HepG2 (cell line): ENCODE results near the gene GPC3. TPM values are rescaled to one million over a fixed set of nuclear protein-coding genes. Genes with fewer than 3 reads are reported as not detected.

Experiments
- ATAC-seq: fragments of 200-7000 bp; cut with Tn5 transposase; 3 replicates; pipeline ENCODE4 v1.9.1; 2020; ENCODE audit warnings: mild to moderate bottlenecking, moderate library complexity
- BruUV-seq: library from RNA; stranded (reverse); fragments of 400-500 nt; replicated peaks from 2 replicates; lab custom pipeline; 2021; lab: Mats Ljungman, UMichigan
- CTCF ChIA-PET: fragments of 300-600 bp; formaldehyde crosslinking; extraction: SDS; loops from one replicate; lab custom pipeline; 2021; ENCODE audit warnings: low total read pairs, inconsistent platforms, low intra/inter-chr PET ratio; lab: Yijun Ruan, JAX
- POLR2A ChIA-PET: fragments of 350-600 bp; sonication (Branson Sonifier 250); formaldehyde crosslinking; loops from one replicate; lab custom pipeline; 2020; ENCODE audit warnings: antibody characterized with exemption, inconsistent platforms; lab: Yijun Ruan, JAX
- DNase-seq: peaks from one replicate; pipeline ENCODE4 v3.0.0-alpha.2; 2015; ENCODE audit warnings: low spot score
- FAIRE-seq: peaks from 3 replicates; lab custom pipeline; 2011; peaks lifted over from hg19 to GRCh38; lab: Jason Lieb, UNC
- H2AFZ ChIP-seq: one replicate; pipeline ENCODE4 v1.6.1; 2011; ENCODE audit warnings: low read length, inconsistent platforms
- H3K27ac ChIP-seq: fragments of 300-600 bp; 3 replicates; pipeline ENCODE4 v1.8.0; 2011; ENCODE audit warnings: mixed run types, mild to moderate bottlenecking, mixed read lengths, low read length, inconsistent platforms; ENCODE audit not compliant: insufficient read depth; ENCODE audit errors: extremely low read length
- H3K27me3 ChIP-seq, 2 experiments: fragments of 200-600 bp in 1 of 2; 2 replicates in 1 of 2; 3 replicates in 1 of 2; pipeline versions ENCODE4 v1.6.0 to v1.8.0; 2011; ENCODE audit warnings: low read length in 2 of 2, mild to moderate bottlenecking in 2 of 2, moderate library complexity in 2 of 2, inconsistent platforms in 1 of 2; ENCODE audit not compliant: insufficient read depth in 2 of 2, control insufficient read depth in 1 of 2
- H3K36me3 ChIP-seq, 2 experiments: fragments of 200-600 bp in 1 of 2; replicated peaks in 1 of 2; 2 replicates in 1 of 2; 3 replicates in 1 of 2; pipeline versions ENCODE4 v1.5.1 to v1.8.0; 2011; ENCODE audit warnings: low read length in 2 of 2, inconsistent platforms in 1 of 2; ENCODE audit not compliant: insufficient read depth in 2 of 2, control insufficient read depth in 1 of 2
- H3K4me1 ChIP-seq: 2 replicates; pipeline ENCODE4 v1.5.1; 2012; ENCODE audit warnings: low read length, inconsistent platforms; ENCODE audit not compliant: insufficient read depth
- H3K4me2 ChIP-seq: 2 replicates; pipeline ENCODE4 v1.6.0; 2011; ENCODE audit warnings: low read depth, low read length, inconsistent platforms
- H3K4me3 ChIP-seq, 3 experiments: fragments of 200-600 bp in 1 of 3; sonication (generic), shearing (Covaris generic) in 1 of 3; replicated peaks in 1 of 3; 2 replicates each; pipeline ENCODE4 v1.5.1; 2011 to 2016; ENCODE audit warnings: low read length in 3 of 3, inconsistent platforms in 2 of 3, low read depth in 2 of 3, mild to moderate bottlenecking in 2 of 3, control low read depth in 1 of 3, mixed read lengths in 1 of 3; ENCODE audit not compliant: insufficient read depth in 1 of 3
- H3K79me2 ChIP-seq: one replicate; pipeline ENCODE4 v1.6.1; 2011; ENCODE audit warnings: low read length, inconsistent platforms; ENCODE audit not compliant: insufficient read depth
- H3K9ac ChIP-seq: 2 replicates; pipeline ENCODE4 v1.6.0; 2011; ENCODE audit warnings: mild to moderate bottlenecking, low read depth, low read length, inconsistent platforms; ENCODE audit not compliant: insufficient read depth
- H3K9me3 ChIP-seq: 2 replicates; pipeline ENCODE4 v1.5.1; 2012; ENCODE audit warnings: mild to moderate bottlenecking, low read length
- H4K20me1 ChIP-seq: 2 replicates; pipeline ENCODE4 v1.6.0; 2011; ENCODE audit warnings: inconsistent platforms, mild to moderate bottlenecking, low read length, moderate library complexity; ENCODE audit not compliant: insufficient read depth
- EED ChIP-seq: sonication (generic); formaldehyde crosslinking; IDR thresholded peaks from 2 replicates; pipeline ENCODE4 v1.5.0; 2020; ENCODE audit warnings: mild to moderate bottlenecking, missing genetic modification reagents
- GFI1 ChIP-seq: sonication (generic); formaldehyde crosslinking; IDR thresholded peaks from 2 replicates; pipeline ENCODE4 v1.5.0; 2020; ENCODE audit warnings: missing genetic modification reagents, mild to moderate bottlenecking, borderline replicate concordance
- KLF15 ChIP-seq: sonication (generic); formaldehyde crosslinking; IDR thresholded peaks from 2 replicates; pipeline ENCODE4 v1.8.1; 2023; ENCODE audit warnings: borderline replicate concordance, mild to moderate bottlenecking, inconsistent platforms, missing genetic modification reagents, mixed read lengths
- MED13 ChIP-seq: sonication (generic); formaldehyde crosslinking; IDR thresholded peaks from 2 replicates; pipeline ENCODE4 v1.5.0; 2020; ENCODE audit warnings: missing genetic modification reagents
- PAX8 ChIP-seq: sonication (generic); formaldehyde crosslinking; IDR thresholded peaks from 2 replicates; pipeline ENCODE4 v1.8.0; 2022; ENCODE audit warnings: mild to moderate bottlenecking, missing genetic modification reagents, borderline replicate concordance
- POGZ ChIP-seq: sonication (generic); formaldehyde crosslinking; IDR thresholded peaks from 2 replicates; pipeline ENCODE4 v1.4.0; 2020; ENCODE audit warnings: mild to moderate bottlenecking, missing genetic modification reagents
- ZNF616 ChIP-seq: sonication (generic); formaldehyde crosslinking; IDR thresholded peaks from 2 replicates; pipeline ENCODE4 v1.5.0; 2020; ENCODE audit warnings: low read depth, mild to moderate bottlenecking, missing genetic modification reagents
- ZSCAN29 ChIP-seq: sonication (generic); formaldehyde crosslinking; conservative IDR thresholded peaks from 2 replicates; pipeline ENCODE4 v1.4.0; 2020; ENCODE audit warnings: mild to moderate bottlenecking, missing genetic modification reagents
- WGBS: methylation state at CpG from one replicate; pipeline ENCODE4 v1.1.6; 2017; ENCODE audit warnings: low lambda C conversion rate; 5-methylcytosine and 5-hydroxymethylcytosine counted together
- in situ Hi-C: cut with HindIII; loops from 2 replicates; pipeline ENCODE4 v1.10.0; 2017; ENCODE audit warnings: low pct_unique_long_range_greater_than_20kb; ENCODE audit not compliant: extremely low pct_ligation_motif_present
- intact Hi-C: fragments of 100-400 bp; cut with micrococcal nuclease; formaldehyde crosslinking; loops from one replicate; pipeline ENCODE4 v1.10.0; 2022; ENCODE audit not compliant: unreplicated experiment
- polyA plus RNA-seq, 8 experiments: library from polyadenylated mRNA; depleted of rRNA in 3 of 8; stranded (reverse) in 7 of 8; unstranded in 1 of 8; fragments of >200 nt; fragmentation: Illumina TruSeq in 4 of 8; extraction: Trizol in 4 of 8; gene quantifications; 2 replicates each; pipeline versions ENCODE4 v1.2.1 to v1.2.3, GENCODE V29; 2011 to 2016; ENCODE audit warnings: low read depth in 4 of 8, missing spikeins in 1 of 8, mixed read lengths in 1 of 8; ENCODE audit not compliant: insufficient read depth in 1 of 8
- total RNA-seq, 5 experiments: library from RNA; depleted of rRNA; stranded (reverse); fragments of >200 nt; fragmentation: Illumina TruSeq; extraction: Trizol; gene quantifications; 2 replicates each; pipeline ENCODE4 v1.2.3, GENCODE V29; 2016; ENCODE audit warnings: low read depth in 1 of 5
- TF ChIP-seq, protein P1 (sequence below): sonication (generic); formaldehyde crosslinking; IDR thresholded peaks from 2 replicates; pipeline ENCODE4 v1.4.0; 2020; ENCODE audit warnings: mild to moderate bottlenecking, missing genetic modification reagents
- TF ChIP-seq, protein P2 (sequence below): sonication (generic); formaldehyde crosslinking; IDR thresholded peaks from 2 replicates; pipeline ENCODE4 v1.5.1; 2020; ENCODE audit warnings: mild to moderate bottlenecking, missing genetic modification reagents, moderate library complexity

GPC3 gene
- total and polyA plus RNA-seq, 2 of the 13 experiments (the other 11 are each of a cell fraction or from before 2014, with no cell fraction given) = 1,799 to 3,263 TPM

- in situ Hi-C loops = no loop called here
- POLR2A ChIA-PET = no interaction called here
- DNase-seq (no peak), FAIRE-seq (no peak), ATAC-seq (no peak)
- no peak overlapping the region for H3K9ac ChIP-seq
- H3K9me3 ChIP-seq = no peaks in the 10 kb centered on the region
- no peak overlapping the region for H3K4me2 ChIP-seq
- TF ChIP-seq, protein P1, sequence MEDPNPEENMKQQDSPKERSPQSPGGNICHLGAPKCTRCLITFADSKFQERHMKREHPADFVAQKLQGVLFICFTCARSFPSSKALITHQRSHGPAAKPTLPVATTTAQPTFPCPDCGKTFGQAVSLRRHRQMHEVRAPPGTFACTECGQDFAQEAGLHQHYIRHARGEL (CRISPR knock-in tag) = no peak
- TF ChIP-seq PAX8 (CRISPR knock-in tag) (no peak), MED13 (CRISPR knock-in tag) (no peak), GFI1 (CRISPR knock-in tag) (no peak), POGZ (CRISPR knock-in tag) (no peak), KLF15 (CRISPR knock-in tag) (no peak), ZNF616 (CRISPR knock-in tag) (no peak), EED (CRISPR knock-in tag) (no peak), ZSCAN29 (CRISPR knock-in tag) (no peak)
- TF ChIP-seq, protein P2, sequence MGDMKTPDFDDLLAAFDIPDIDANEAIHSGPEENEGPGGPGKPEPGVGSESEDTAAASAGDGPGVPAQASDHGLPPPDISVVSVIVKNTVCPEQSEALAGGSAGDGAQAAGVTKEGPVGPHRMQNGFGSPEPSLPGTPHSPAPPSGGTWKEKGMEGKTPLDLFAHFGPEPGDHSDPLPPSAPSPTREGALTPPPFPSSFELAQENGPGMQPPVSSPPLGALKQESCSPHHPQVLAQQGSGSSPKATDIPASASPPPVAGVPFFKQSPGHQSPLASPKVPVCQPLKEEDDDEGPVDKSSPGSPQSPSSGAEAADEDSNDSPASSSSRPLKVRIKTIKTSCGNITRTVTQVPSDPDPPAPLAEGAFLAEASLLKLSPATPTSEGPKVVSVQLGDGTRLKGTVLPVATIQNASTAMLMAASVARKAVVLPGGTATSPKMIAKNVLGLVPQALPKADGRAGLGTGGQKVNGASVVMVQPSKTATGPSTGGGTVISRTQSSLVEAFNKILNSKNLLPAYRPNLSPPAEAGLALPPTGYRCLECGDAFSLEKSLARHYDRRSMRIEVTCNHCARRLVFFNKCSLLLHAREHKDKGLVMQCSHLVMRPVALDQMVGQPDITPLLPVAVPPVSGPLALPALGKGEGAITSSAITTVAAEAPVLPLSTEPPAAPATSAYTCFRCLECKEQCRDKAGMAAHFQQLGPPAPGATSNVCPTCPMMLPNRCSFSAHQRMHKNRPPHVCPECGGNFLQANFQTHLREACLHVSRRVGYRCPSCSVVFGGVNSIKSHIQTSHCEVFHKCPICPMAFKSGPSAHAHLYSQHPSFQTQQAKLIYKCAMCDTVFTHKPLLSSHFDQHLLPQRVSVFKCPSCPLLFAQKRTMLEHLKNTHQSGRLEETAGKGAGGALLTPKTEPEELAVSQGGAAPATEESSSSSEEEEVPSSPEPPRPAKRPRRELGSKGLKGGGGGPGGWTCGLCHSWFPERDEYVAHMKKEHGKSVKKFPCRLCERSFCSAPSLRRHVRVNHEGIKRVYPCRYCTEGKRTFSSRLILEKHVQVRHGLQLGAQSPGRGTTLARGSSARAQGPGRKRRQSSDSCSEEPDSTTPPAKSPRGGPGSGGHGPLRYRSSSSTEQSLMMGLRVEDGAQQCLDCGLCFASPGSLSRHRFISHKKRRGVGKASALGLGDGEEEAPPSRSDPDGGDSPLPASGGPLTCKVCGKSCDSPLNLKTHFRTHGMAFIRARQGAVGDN (CRISPR knock-in tag) = no peak
- TF ChIP-seq, all 625 proteins: peak for 0
- peaks cover 4 to 27% of the 10 kb centered on the region in 2 experiments for H3K36me3 ChIP-seq
- no peak overlapping the region for H3K27ac ChIP-seq
- H2AFZ ChIP-seq = no peak overlapping the region
- CTCF ChIA-PET = no interaction called here
- BruUV-seq = no TSS peak
- H3K4me1 ChIP-seq = peaks cover 39% of the 10 kb centered on the region
- H3K4me3 ChIP-seq = no peak overlapping the region
- H4K20me1 ChIP-seq = peaks cover 75% of the 10 kb centered on the region
- peaks cover 71% of the 10 kb centered on the region for H3K79me2 ChIP-seq
- intact Hi-C loops = no loop called here
- WGBS = 50% methylated on average over 2 of the region's 2 CpGs
- no peaks in the 10 kb centered on the region for H3K27me3 ChIP-seq
These were observed 68.2 kb downstream of the GPC3 start for GRCh38 chrX:133916984-133917722.
